T-helper 1 cell treated with Interleukin-12 subunit alpha and Interleukin-12 subunit beta and Interleukin-4 antibody, amounts not matched to agents 30 μg/mL and 1 μg/mL, for 36 hours (primary cell): ENCODE measurements around the gene TM4SF18.

ENCODE experiments used
- H3K27ac Mint-ChIP-seq: one replicate; pipeline ENCODE4 v1.8.0; 2021; ENCODE audit warnings: mild to moderate bottlenecking, mixed read lengths
- H3K27me3 Mint-ChIP-seq: one replicate; pipeline ENCODE4 v1.8.0; 2021; ENCODE audit warnings: low read depth, mixed read lengths
- H3K36me3 Mint-ChIP-seq: one replicate; pipeline ENCODE4 v1.8.0; 2021; ENCODE audit warnings: low read depth, mixed read lengths
- H3K4me1 Mint-ChIP-seq: one replicate; pipeline ENCODE4 v1.8.0; 2021; ENCODE audit warnings: low read depth, mixed read lengths
- H3K4me3 Mint-ChIP-seq: one replicate; pipeline ENCODE4 v1.8.0; 2021; ENCODE audit warnings: mild to moderate bottlenecking, moderate library complexity, mixed read lengths
- H3K9me3 Mint-ChIP-seq: one replicate; pipeline ENCODE4 v1.8.0; 2021; ENCODE audit warnings: mixed read lengths

TM4SF18 gene

DNA sequence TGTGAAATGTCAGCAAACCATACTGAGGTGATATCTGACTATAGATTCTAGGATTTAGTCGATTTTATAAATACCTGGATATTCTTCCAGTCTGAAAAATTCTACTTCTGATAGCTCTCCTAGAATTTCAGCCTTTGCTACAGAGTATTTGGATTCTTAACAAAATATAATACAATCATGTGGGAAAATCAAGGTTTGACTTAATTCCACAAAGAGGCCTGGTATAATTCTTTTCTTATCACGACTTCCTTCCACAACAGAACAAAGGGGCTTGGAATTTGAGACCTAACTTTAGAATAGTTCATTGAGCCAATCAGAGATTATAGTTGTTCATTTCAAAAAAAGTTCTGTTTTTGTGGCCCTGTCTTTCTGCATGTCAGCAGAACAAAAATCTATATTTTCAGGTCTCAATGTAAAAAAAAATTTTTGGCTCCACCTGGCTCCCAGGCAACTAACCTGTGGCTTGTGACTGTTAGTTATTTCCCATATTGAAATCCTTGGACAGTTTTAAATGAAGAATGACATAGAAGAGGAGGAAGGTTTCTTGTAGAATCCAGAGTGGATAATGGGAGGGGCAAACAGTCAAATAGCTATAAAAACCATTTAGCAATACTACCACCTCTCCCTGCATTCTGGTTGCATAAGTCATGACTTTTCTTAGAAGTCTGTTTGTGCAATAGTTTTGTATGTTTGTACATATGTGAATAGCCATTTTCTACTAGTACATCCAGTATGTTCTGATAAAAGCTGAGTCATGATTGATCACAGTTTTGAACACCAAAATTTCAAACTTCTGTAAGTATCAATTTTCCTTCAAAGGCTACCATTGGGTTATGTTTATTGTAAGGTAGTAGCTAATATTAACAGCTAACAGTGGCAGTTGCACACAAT is 40.0 kb upstream of the TM4SF18 start:
- no peaks in the 10 kb centered on the region for H3K9me3 Mint-ChIP-seq
- H3K27ac Mint-ChIP-seq = no peak overlapping the region
- H3K27me3 Mint-ChIP-seq = peaks cover 32% of the 10 kb centered on the region
- H3K4me1 Mint-ChIP-seq = peaks cover 5% of the 10 kb centered on the region
- no peak overlapping the region for H3K4me3 Mint-ChIP-seq
- H3K36me3 Mint-ChIP-seq = no peaks in the 10 kb centered on the region

DNA sequence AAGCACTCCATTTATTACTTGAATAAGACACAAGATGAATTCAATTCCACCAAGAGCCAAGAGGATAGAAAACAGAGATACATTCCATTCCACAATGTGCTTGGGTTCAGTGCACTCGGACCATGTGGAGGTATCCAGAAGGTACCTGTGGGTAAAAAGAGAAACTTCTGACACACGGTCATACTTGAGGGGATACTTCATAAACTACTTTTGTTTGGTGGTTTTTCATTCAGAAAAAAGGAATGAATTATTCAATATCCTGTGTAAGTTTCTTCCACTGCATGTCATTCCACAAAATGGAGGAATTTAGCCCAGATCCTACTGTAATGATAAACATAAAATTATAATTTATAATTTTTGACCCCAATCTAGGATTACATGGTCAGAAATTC is 38.3 kb upstream of the TM4SF18 start:
- H3K4me3 Mint-ChIP-seq = no peak overlapping the region
- H3K36me3 Mint-ChIP-seq = no peaks in the 10 kb centered on the region
- H3K9me3 Mint-ChIP-seq = no peaks in the 10 kb centered on the region
- no peak overlapping the region for H3K27ac Mint-ChIP-seq
- H3K4me1 Mint-ChIP-seq = peaks cover 1% of the 10 kb centered on the region
- peaks cover 23% of the 10 kb centered on the region for H3K27me3 Mint-ChIP-seq

DNA sequence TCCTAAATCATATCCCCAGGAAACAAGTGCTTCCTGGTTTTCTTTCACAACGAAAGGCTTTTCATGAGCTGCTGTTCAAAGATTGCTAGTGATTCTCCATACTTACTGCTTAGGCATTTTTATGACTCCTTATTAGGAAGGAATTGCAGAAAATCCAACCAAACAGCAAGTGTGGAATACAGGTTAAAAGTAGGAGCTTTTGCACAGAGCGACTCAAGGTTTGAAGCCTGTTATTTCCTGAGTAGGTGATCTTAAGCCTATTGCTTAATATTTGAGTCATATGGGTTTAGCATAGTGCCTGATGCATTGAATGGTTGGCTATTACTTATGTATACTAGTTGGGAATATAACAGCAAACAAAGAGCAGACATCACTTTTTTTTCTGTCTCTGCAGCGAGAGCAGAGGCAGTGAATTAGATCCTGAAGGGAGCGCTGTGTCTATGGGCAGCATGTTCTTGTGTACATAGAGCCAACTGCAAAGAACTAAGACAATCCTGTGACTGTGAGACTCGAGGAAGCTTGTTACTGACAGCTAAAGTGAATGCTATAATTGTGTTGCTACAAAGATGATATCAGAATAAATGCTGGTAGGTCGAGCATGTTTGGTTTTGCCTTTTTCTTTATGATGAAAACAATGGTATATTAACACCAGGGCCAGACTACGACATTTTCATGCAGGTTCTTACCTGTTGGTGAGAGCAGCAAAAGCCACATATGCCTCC is 37.7 kb upstream of the TM4SF18 start:
- no peak overlapping the region for H3K4me3 Mint-ChIP-seq
- peaks cover 1% of the 10 kb centered on the region for H3K4me1 Mint-ChIP-seq
- no peak overlapping the region for H3K27ac Mint-ChIP-seq

DNA sequence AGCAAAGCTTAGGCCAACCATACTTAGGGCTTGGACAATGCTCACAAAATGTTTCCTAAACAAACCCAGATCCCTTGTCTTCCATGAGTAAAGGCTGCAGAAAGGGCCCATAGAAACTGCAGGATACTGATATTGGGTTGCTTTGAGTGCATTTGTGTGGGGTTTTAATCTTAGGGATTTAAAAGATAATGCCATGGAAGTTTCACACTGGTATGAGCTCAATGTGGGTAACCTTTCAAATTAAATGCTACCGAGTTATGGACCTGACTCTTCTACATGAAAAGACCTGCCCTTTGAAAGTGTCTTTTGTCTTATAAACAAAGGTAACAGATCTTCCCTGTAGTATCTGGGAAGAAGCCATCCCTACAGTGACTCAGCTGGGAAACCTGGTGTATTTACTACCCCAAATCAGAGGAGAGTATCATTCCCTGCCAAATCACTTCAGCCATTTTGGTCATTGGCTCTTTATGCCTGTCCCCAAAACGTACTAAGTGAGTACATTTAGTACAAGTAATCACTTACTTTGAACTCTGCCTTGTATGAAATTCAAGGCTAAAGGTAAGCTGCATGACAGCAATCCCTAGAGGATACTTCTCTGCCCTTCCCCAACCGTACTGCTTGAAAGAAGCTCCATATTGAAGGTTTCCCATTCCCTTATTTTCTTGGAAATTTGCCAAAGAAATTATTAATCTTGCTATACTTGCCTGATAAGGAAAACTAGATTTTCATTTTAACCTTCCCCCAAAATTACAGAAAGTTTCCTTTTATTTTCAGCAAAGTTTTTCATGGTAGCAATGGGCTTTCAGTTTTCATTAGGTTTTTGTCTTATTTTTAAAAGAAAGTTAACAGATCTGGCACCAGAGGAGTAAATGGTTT is 36.8 kb upstream of the TM4SF18 start:
- Mint-ChIP-seq H3K9me3 (no peaks in the 10 kb centered on the region), H3K4me1 (peaks cover 1% of the 10 kb centered on the region), H3K27me3 (peaks cover 22% of the 10 kb centered on the region), H3K4me3 (no peak overlapping the region), H3K27ac (no peak overlapping the region), H3K36me3 (no peaks in the 10 kb centered on the region)

More for the DNA sequence above, 37.7 kb upstream of the TM4SF18 start:
- peaks cover 22% of the 10 kb centered on the region for H3K27me3 Mint-ChIP-seq
- no peaks in the 10 kb centered on the region for H3K9me3 Mint-ChIP-seq
- H3K36me3 Mint-ChIP-seq = no peaks in the 10 kb centered on the region

DNA sequence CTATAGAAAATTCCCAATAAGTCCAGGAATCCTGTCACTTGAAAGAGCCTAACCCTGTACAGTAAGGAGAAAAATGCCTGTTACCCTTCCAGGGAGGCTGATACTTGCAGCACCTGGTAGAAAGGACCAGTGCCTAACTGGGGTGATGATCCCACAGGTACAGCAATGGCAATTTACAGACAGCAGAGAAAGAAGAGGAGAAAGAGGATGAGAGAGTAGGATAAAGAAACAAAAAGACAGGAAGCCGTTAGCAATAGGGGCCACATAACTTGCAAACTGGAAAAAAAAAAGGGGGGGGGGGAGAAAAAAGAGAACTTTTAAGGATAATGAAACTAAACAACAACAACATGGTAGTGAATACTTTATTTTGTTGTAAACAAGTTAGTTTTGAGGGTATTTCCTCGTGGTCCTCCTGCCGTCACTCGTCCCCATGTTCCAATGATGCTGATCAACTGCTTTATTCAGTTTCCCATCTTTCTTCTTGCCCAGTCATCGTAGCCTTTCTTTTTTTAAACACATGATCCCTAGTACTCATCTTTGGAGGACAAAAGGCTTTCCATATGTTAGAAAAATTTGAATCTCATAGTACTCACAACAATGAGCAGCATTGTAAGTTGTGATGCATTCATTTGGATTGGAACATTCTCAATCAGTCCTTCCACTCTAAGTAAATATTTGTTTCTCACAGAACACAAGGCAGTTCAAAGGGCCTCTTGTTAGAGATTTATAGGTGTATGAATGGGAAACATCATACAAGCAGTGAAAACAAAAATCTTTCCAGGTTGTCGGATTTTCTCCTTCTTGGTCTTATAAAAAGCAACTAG is 35.5 kb upstream of the TM4SF18 start:
- H3K9me3 Mint-ChIP-seq = no peaks in the 10 kb centered on the region
- peaks cover 22% of the 10 kb centered on the region for H3K27me3 Mint-ChIP-seq
- no peak overlapping the region for H3K4me3 Mint-ChIP-seq
- no peak overlapping the region for H3K27ac Mint-ChIP-seq
- H3K36me3 Mint-ChIP-seq = no peaks in the 10 kb centered on the region
- H3K4me1 Mint-ChIP-seq = peaks cover 1% of the 10 kb centered on the region

DNA sequence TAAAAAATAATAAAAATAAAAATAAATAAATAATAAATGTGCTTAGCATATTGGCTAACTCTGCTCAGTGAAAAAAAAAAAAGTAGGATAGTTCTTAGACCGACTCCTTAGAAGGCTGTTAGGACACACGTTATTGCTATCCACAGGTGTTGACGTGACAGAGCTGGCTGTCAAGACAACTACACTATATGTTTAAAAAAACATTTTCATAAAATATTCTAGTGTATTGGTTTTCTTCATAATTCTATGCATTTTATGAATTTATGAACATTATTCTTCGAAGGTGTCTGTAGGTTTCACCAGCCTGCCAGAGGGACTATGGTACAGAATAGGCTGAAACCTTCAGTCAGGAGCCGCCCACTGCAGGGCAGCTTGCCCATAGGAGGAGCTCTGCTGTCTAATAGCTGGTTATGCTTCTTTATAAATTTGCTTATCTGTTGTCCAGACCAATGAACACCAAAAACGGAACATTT is 34.8 kb upstream of the TM4SF18 start:
- H3K27ac Mint-ChIP-seq = no peak overlapping the region
- H3K9me3 Mint-ChIP-seq = no peaks in the 10 kb centered on the region
- H3K27me3 Mint-ChIP-seq = peaks cover 21% of the 10 kb centered on the region
- no peaks in the 10 kb centered on the region for H3K36me3 Mint-ChIP-seq
- H3K4me3 Mint-ChIP-seq = no peak overlapping the region
- H3K4me1 Mint-ChIP-seq = peaks cover 1% of the 10 kb centered on the region

DNA sequence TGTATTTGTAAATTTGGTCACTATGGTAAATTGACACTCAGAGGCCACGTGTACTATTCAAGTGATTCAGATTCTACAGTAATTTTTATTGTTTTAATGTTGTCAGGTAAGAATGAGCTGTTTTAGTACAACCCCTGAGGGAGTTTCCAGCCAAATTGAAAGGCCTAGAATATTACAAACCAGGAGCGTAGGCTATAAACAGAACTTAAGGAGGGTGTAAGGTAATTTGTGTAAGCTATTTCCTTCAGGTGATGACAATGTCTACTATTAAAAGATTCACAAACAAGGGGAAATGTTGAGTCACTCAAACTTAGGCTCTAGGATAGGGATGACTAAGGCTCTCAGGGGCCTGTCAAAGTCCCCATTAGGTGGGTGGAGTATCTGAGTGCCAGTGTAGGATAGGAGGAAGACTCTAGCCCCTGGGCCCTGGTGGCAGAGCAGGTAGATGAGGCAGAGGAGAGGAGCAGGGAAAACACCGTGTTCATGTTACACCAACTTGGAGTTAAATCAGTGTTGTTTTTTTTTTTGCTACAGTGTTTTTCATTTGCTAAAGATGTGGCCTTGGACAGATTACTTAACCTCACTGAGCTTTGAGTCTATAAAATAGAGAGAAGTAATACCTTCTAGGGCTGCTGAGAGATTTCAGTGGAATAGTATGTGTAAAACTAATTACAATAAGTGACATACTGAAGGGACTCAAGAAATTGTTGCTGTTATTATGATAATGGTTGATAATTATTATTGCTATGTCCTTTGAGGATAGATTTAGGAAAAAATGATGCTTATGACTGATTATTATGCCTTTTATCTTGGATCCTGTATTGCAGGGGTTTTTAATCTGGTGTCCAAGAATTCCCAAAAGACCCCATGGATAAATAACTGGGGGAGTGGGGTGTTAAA is 33.8 kb upstream of the TM4SF18 start:
- Mint-ChIP-seq H3K27ac (no peak overlapping the region), H3K4me1 (peaks cover 1% of the 10 kb centered on the region), H3K27me3 (peaks cover 18% of the 10 kb centered on the region), H3K4me3 (no peak overlapping the region), H3K36me3 (no peaks in the 10 kb centered on the region), H3K9me3 (no peaks in the 10 kb centered on the region)

DNA sequence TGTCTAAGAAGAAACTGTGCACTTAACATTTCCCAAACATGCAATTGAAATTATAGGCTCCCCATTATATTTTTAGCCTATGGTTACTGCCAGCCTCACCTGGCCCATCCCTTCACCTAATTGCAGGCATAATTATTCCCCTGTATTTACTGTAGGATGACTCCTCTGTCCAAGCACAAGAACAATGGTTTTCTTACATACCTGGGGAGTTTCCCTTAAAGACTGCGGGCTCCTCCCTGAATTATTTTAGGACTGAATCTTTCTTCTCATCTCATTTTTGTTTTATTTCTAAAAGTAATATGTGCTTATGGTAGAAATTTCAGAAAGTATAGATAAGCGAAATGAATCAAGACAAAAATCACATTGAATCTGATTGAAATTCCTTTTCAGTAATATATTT is 32.6 kb upstream of the TM4SF18 start:
- Mint-ChIP-seq H3K27me3 (peaks cover 12% of the 10 kb centered on the region), H3K27ac (no peak overlapping the region), H3K4me1 (peaks cover 1% of the 10 kb centered on the region), H3K4me3 (no peak overlapping the region), H3K36me3 (no peaks in the 10 kb centered on the region), H3K9me3 (no peaks in the 10 kb centered on the region)

DNA sequence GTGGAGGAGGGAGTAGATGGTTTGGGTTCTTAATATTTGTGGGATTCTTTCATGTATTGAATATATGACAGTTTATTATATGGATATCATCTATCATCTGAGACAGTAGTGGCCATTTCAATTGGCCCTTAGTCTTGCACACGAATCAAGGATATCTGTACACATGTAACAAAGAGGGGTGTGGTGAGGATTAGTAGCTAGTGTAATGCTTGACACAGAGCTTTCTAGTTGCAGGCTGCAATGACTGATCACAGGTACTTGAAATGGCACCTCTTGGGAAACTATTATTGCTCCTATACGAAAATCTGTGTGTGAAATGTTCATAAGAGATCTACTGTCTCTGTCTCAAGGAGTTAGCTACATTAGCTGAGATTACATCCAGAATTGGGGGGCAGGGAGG is 31.2 kb upstream of the TM4SF18 start:
- peaks cover 1% of the 10 kb centered on the region for H3K4me1 Mint-ChIP-seq
- H3K27ac Mint-ChIP-seq = no peak overlapping the region
- H3K36me3 Mint-ChIP-seq = no peaks in the 10 kb centered on the region
- no peak overlapping the region for H3K4me3 Mint-ChIP-seq
- peaks cover 7% of the 10 kb centered on the region for H3K27me3 Mint-ChIP-seq
- no peaks in the 10 kb centered on the region for H3K9me3 Mint-ChIP-seq

DNA sequence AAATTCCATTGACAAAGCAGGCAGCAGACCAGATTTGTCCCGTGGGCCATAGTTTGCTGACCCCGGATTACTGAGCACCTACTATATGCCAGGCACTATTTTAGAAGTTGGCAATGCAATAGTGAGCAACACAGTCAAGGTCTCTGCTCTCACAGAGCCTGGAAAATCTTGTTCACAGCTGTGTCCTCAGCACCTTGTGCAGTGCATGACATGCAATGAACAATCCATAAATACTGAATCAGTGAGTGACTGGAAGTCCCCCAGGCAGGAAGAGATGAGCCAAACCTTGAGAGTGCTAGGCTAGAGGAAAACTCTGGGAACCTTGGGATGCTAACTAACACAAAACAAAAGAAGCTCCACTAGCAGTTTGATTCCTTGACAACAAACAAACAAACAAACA is 29.6 kb upstream of the TM4SF18 start:
- no peak overlapping the region for H3K4me3 Mint-ChIP-seq
- no peak overlapping the region for H3K27ac Mint-ChIP-seq
- no peaks in the 10 kb centered on the region for H3K4me1 Mint-ChIP-seq
- no peaks in the 10 kb centered on the region for H3K9me3 Mint-ChIP-seq
- H3K36me3 Mint-ChIP-seq = no peaks in the 10 kb centered on the region
- peaks cover 16% of the 10 kb centered on the region for H3K27me3 Mint-ChIP-seq

DNA sequence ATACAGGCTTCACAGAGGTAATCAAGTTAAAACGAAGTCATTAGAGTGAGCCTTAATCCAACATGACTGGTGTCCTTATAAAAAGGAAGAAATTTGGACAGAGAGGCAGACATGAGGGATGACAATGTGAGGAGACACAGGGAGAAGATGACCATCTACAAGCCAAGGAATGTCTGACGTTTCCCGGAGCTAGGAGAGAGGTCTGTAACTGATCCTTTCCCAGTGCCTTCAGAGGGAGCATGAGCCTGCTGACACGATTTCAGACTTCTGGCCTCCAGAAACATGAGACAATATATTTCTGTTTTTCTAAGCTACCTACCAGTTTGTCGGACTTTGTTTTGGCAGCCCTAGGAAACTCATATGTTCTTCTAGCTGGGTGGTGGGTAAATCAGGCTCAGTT is 28.9 kb upstream of the TM4SF18 start:
- no peaks in the 10 kb centered on the region for H3K36me3 Mint-ChIP-seq
- no peaks in the 10 kb centered on the region for H3K9me3 Mint-ChIP-seq
- peaks cover 20% of the 10 kb centered on the region for H3K27me3 Mint-ChIP-seq
- H3K27ac Mint-ChIP-seq = no peak overlapping the region
- H3K4me3 Mint-ChIP-seq = no peak overlapping the region
- H3K4me1 Mint-ChIP-seq = no peaks in the 10 kb centered on the region

DNA sequence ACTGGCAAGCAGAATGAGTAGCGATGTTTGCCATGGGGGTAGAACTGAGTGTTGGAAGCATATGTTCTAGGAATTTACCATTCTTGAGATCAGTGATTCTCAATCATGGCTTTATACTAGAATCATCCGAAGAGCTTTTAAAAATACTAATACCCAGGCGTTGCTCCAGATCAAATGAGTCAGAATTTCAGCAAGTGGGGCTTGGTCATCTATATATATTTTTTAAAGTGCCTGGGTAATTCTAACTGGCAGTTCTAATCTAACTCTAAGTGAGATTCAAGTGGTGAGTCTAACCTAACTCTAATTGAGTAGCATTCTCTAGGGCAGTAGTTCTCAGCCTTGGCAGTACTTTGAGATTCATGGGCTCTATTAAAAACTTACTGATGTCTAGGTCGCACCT is 23.2 kb upstream of the TM4SF18 start:
- no peaks in the 10 kb centered on the region for H3K4me1 Mint-ChIP-seq
- no peaks in the 10 kb centered on the region for H3K36me3 Mint-ChIP-seq
- H3K9me3 Mint-ChIP-seq = no peaks in the 10 kb centered on the region
- peaks cover 30% of the 10 kb centered on the region for H3K27me3 Mint-ChIP-seq
- no peak overlapping the region for H3K27ac Mint-ChIP-seq
- H3K4me3 Mint-ChIP-seq = no peak overlapping the region

DNA sequence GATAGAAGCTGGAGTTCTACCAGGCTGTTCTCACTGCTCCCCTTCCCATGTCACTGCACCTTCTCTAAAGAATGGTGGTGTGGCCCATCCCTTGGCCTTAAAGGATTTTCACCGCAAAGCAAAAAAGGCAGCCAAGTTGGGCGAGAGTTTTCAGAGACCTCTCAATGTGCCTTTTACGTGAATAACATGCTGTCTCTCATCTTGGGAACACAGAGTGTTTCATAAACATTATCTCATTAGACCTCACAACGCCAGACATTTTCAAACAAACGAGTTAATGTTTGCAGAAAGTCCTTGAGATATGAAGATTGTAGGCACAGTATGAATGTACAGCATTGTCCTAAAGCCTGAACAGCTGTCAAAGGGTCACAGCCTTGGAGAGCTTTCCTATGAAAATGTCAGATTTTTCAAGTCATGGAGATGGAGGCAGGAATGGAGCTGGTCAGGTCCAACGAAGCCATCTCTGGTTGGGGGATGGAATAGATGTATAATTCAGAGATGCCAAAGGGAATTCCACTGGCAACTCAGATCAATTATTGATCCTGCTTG is 22.7 kb upstream of the TM4SF18 start:
- no peaks in the 10 kb centered on the region for H3K4me1 Mint-ChIP-seq
- no peak overlapping the region for H3K27ac Mint-ChIP-seq
- no peaks in the 10 kb centered on the region for H3K9me3 Mint-ChIP-seq
- H3K36me3 Mint-ChIP-seq = no peaks in the 10 kb centered on the region
- no peak overlapping the region for H3K4me3 Mint-ChIP-seq
- peaks cover 30% of the 10 kb centered on the region for H3K27me3 Mint-ChIP-seq
